ENCODE measurements around the gene UGT1A9.

DNA sequence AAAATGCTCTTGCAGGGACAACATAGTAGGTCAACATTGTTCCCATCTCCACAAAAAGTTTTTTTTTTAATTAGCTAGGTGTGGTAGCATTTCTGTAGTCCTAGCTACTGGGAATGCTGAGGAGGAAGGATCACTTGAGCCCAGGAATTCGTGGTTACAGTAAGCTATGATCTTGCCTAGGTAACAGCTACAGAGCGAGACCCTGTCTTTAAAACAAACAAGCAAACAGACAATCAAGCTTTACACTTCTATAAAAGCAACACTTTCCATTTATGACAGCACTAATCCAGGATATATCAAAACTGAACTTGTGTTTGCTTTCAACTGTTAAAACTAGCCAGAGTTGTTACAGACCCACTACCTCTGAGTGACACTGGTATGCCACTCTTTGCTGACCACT lies 69.2 kb downstream of the UGT1A9 start:
- TF ChIP-seq POLR2A (IDR thresholded peaks at IDR 0.05; ENCODE audit: low read depth, low read length) (no peak), TAF1 (IDR thresholded peaks at IDR 0.05; ENCODE audit: borderline replicate concordance, low read depth, low read length) (no peak), POLR2AphosphoS5 (IDR thresholded peaks at IDR 0.05; ENCODE audit: low read depth, low read length) (no peak)
